Glomerular visceral epithelial cell (primary cell): ENCODE results near the gene SUPV3L1.
A peak's percentile ranks its signal among the peaks of the same experiment; 100 is the strongest.
"Not testable (repeated sequence)": the region's sequence is repeated elsewhere in the genome, so short reads cannot be mapped to it uniquely, and the experiment has no call there.

ENCODE experiments used
- DNase-seq: peaks from one replicate; pipeline ENCODE4 v3.0.0-alpha.2; 2016; ENCODE audit errors: extremely low spot score

SUPV3L1 gene

DNA sequence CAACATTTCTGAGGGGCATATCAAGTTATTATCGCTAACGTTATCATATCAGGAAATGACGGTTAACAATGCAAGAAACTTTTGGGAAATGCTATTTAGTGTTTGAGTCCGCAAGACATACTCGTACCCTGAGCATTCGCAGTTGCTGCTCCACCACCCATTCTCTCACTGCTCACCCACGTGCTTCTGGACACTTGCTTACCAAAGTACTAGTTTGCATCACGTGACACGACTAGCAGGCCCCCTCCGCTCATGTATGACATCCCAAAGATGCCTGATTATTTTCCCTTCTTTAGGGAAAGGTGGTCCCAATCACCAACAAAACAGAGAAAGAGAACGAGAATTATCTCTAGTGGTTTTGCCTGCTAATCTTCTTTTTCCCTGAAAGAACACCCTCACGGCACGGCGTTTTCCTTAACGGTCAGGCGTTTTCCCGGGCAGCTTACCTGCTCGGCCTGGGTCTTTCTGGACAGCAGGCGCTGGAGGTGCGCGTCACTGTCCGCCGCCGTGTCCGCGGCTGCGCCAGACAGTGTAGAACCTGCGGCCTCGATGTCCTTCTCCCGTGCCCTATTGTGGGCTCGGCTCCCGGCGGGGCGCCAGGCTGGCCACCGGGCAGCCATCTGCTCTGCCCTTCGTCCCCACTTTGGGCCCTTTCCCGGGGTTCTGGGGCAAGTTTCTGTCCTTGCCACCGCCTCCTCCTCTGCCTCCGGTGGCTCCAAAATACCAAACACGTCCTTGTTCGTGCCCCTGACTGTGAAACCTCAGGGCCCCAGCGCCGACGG, at the start of gene SUPV3L1:
Gene SUPV3L1 (plus strand): TSS at position 492 of the 782 bp plus-strand sequence. CDS start 58 bp downstream, at position 550.
- DNase-seq: peak; percentile 95

DNA sequence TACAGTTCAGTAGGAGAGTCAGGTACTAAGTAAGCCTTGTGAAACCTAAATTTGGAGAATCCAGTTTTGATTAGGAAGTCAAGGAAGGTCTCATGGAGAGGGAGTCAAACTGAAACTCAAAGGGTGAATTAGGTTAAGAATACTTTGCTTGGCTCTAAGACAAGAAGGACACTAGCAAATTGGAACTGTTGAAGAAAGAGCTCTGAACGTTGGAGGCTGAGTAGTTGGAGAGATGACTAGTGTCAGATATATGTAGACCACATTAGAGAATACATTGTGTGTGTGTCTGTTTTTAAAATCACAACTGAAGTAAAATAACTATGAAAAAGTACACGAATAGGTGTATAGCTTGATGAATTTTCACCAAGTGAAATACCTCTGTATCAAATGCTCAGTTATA, 49.8 kb upstream of the SUPV3L1 start:
- DNase-seq: peak; percentile 8

DNA sequence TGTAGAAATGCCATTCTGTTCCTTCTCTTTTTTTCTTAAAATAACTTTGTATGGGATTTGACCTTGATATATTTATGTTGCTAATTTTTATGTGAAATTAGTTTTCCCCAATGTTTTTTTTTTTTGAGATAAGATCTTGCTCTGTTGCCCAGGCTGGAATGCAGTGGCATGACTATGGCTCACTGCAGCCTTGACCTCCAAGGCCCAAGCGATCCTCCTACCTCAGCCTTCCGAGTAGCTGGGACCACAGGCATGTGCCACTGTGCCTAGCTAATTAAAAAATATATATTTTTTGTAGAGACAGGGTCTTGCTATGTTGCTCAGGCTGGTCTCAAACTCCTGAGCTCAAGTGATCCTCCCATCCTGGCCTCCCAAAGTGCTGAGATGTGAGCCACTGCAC, 40.1 kb upstream of the SUPV3L1 start:
- no peak for DNase-seq

DNA sequence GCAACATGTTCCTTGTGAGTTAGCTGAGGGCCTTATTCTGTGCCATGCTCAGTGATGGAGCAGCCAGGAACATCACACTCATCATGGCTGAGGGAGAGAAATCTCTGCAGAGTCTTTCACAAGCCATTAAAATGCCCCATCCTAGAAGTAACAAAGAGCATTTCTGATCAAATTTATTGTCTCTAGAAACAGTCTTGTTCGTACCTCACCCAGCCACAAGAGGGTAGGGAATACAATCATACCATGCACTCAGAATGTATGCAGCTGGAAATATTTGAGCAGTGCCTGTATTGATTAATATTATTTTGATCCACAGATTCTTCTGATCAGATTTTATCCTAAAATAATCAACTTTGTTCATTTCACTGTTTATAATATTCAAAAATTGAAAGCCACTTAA, 38.7 kb upstream of the SUPV3L1 start:
- no peak for DNase-seq

DNA sequence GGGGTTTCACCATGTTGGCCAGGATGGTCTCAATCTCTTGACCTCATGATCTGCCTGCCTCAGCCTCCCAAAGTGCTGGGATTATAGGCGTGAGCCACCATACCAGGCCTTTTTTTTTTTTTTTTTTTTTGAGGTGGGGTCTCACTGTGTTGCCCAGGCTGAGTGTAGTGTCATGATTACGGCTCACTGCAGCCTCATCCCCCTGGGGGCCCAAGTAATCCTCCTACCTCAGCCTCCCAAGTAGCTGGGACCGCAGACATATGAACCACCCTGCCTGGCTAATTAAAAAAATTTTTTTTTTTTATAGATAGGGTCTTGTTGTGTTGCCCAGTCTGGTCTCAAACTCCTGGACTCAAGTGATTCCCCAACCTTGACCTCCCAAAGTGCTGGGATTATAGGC, 38.0 kb upstream of the SUPV3L1 start:
- DNase-seq: not testable (repeated sequence)

DNA sequence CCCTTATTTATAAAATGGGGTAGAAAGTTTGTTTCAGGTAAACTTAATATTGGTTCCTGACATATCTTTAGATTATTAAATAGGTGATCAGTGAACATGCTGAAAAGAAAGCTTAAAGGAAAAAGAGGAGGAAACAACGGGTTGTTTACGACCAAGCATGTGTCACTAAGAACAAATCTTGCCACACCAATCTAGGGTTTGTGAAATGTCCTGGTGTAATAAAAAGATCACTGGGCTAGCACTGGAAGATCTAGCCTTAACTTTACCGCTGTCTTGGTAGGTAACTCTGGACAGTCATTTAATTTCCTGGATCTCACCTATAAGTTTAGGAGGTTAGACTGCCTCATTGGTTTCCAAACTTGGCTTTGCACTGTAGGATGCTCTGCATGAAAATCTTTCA, 37.1 kb upstream of the SUPV3L1 start:
- DNase-seq: no peak

DNA sequence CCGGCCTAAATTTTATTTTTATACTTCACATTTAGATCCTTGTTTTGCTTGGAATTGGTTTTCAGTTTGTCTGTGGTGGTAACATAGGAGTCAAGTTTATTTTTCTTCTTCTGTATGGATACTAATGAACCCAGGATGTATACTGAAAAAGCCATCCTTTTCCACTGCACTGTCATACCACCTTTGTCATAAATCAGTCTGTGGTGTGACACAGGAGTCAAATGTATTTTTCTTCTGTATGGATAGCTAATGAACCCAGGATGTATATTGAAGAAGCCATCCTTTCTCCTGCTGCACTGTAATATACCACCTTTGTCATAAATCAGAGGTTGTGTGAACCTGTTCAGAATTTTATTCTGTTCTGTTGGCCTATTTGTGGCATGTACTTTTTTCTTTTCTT, 34.7 kb upstream of the SUPV3L1 start:
- no peak for DNase-seq

DNA sequence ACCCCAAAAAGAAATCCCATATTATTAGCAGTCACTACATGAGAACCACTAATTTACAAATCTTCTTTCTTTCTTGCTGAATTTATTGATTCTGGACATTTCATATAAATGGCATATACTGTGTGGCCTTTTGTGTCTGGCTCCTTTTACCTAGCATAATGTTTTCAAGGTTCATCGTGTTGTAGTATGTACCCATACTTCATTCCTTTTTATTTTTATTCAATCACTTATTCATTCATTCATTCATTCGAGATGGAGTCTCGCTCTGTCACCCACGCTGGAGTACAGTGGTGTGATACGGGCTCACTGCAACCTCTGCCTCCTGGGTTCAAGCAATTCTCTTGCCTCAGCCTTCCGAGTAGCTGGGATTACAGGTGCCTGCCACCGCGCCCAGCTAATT, 34.2 kb upstream of the SUPV3L1 start:
- no peak for DNase-seq

DNA sequence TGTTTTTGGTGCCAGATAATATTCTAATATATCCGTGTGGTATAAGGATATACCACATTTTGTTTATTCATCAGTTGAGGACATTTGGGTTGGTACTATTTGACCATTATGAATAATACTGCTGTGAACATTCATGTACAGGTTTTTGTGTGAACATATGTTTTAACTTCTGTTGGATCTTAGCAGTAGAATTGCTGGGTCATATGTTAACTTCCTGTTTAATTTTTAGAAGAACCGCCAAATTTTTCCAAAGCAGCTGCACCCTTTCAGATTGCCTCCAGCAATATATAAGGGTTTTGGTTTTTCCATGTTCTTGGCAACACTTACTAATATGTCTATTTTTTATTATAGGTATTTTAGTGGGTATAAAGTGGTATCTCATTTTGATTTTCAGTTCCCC, 33.3 kb upstream of the SUPV3L1 start:
- no peak for DNase-seq

DNA sequence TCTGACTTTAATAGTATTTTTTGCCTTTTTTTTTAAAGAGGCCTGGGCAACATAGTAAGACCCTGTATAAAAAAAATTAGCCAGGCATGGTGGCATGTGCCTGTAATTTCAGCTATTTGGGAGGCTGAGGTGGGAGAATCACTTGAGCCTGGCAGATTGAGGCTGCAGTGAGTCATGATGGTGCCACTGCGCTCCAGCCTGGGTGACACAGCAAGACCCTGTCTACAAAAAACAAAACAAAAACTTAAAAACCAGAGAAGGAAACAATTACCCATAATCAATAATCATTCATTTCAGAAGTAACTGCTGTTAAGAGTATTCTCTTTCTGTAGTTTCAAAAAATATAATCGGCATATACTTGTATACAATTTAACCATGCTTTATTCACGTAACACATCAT, 28.1 kb upstream of the SUPV3L1 start:
- no peak for DNase-seq

DNA sequence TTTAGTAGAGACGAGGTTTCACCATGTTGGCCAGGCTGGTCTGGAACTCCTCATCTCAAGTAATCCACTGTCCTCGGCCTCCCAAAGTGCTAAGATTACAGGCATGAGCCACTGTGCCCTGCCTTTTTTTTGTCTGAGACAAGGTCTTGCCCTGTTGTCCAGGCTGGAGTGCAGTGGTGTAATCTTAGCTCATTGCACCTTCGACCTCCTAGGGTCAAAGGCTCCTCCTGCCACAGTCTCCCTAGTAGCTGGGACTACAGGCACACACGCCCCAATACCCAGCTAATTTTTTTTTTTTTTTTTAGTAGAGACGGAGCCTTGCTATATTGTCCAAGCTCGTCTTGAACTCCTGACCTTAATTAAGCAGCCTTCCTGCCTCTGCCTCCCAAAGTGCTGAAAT, 26.8 kb upstream of the SUPV3L1 start:
- DNase-seq: no peak

DNA sequence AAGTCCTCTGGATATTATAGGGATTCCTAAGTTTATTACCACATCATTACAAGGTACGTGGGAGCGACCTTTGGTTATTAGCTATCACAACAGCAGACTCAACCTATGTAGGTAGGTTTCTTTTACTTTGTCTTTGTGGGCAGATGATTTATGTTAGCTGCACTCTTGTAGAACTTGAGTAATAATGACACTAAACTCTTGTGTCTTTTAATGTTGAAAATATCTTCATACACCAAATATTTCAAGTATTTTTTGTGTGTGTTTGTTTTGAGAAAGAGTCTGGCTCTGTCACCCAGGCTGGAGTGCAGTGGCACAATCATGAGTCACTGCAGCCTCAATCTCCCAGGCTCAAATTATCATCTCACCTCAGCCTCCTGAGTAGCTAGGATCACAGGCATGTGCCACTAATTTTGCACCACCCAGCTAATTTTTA, 19.2 kb upstream of the SUPV3L1 start:
- DNase-seq: peak; percentile 23

DNA sequence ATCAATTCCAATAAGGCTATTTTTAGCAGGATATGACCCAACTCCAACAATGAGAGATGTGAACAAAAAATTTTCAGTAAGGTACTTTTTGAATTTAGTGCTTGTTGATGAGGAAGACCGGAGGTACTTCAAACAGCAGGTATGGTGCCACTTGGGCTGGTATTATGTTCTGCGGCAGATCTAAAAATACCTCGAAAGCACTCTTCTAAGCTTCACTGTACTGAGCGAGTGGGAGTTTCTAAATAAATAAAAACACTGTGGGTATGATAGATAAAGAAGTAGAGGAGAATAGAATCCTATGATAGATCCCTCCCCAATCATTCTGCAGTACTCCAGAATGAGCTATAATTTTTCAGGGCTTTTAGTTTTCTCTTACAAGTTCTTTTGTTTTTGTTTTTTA, 11.5 kb upstream of the SUPV3L1 start:
- no peak for DNase-seq

DNA sequence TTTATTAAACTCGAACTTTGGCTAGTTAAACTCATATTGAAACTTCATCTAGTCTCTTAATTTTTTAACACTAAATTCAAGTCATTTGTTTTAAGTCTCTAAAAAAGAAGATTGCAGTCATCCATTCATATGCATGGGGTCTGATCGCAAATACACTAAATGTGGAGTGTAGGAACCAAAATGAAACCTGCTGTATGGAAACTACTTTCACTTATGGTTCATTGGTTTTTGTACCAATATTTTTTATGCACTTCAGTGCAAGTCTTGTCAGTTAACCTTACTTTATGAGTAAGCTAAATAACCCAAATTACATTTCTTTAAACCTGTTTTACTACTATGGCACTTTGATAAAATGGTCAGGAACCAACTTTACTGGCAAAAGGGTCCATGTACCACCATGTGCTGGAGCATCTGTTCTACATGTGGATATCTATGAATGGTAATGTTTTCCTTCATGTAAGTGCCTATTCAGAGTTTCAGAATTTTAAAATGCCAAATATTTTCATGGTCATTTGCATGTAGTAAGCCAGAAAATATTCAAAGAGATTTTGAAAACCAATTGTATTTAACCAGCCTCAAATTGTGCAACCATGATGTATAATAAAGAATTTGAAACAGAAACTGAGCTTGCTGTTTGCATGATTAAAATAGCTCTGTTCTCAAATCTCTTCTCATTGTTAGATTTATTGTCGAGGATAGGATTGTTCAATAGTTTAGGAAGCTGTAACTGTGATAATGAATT, 7.6 kb upstream of the SUPV3L1 start:
- DNase-seq: no peak

DNA sequence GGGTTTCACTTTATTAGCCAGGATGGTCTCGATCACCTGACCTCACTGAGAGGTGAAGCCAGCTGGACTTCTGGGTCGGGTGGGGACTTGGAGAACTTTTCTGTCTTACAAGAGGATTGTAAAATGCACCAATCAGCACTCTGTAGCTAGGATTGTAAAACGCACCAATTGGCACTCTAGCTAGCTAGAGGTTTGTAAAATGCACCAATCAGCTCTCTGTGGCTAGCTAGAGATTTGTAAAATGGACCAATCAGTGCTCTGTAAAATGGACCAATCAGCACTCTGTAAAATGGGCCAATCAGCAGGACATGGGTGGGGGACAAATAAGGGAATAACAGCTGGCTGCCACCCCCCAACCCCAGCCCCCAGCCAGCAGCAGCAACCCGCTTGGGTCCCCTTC, 4.7 kb upstream of the SUPV3L1 start:
- DNase-seq: not testable (repeated sequence)

DNA sequence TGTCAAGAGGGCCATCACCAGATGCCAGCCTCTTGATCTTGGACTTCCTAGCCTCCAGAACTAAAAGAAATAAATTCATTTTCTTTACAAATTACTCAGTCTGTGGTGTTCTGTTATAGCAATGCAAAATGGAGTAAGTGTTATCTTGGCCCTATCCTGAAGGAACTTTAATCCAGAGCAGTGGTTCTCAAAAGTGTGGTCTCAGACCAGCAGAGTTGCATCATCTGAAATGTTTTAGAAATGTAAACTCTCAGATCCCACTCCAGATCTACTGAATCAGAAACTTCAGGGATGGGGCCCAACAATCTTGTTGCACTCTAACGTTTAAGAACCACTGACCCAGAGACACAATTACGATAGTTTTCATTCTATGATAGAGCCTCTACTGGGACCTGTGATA, 3.2 kb upstream of the SUPV3L1 start:
- no peak for DNase-seq

DNA sequence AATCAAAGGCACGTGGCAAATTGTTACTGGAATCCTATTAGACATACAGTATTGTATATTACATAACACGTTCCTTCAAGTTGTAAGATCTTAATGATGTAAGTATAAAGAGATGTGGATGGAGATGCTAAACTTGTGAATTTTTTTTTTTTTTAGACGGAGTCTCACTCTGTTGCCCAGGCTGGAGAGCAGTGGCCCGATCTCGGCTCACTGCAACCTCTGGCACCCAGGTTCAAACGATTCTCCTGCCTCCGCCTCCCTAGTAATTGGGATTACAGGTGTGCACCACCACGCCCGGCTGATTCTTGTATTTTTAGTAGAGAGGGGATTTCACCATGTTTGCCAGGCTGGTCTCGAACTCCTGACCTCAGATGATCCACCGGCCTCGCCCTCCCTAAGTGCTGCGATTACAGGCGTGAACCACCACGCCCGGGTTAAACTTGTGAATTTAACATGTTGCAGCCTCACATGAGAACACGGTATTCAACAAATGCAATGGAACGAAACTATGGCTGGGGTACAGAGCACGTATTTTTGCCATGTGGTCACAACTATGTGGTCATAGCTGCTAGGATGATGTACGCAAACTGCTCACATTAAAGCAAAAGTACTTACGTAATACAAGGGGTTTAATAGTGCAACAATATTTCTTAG, 818 bp upstream of the SUPV3L1 start:
- DNase-seq: no peak

DNA sequence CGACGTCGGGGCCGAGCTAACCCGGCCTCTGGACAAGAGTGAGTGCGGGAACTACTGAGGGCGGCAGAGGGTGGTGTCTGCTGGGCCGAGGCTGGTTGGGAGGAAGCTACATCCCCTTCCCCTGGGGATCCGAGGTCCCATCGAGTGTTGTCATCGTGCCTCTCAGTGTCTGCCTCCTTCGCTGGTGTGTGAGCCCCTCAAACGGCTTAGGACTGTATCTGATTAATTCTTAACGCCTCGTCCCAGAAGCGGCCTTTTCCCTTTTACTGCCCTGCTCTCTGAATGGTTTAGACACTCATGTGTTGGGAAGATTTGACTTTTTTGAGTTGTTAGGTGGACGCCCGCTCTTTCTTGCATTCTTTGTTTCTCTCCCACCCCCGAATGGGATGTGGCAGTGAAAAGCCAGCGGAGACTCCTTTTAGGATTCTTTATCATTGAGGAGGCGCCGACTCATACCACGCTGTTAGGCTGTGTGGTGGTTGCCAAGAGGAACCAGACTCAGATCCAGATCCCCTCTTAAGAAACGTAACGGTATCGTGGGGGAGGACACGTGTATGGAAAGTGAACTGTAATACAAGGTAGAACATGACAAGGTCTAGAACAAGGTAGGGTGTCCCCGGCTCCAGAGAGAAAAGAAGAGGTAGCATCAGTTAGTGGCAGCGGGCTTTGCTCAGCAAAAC, 631 bp downstream of the SUPV3L1 start:
- peak; percentile 13 for DNase-seq

DNA sequence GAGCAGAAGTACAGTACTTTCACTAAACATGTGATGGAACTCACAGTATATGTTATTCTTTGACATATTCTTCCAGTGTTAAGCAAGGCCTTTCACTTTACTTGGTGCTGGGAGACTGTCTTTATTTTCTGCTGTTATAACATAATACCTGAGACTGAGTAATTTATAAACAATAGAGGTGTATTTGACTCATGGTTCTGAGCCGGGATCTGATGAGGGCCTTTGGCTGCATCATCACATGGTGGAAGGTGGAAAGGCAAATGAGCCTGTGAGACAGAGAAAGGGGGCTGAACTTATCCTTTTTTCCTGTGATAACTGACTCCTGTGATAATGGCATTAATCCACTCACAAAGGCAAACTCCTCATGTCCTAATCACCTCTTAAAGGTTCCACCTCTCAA, 1.4 kb downstream of the SUPV3L1 start:
- no peak for DNase-seq

DNA sequence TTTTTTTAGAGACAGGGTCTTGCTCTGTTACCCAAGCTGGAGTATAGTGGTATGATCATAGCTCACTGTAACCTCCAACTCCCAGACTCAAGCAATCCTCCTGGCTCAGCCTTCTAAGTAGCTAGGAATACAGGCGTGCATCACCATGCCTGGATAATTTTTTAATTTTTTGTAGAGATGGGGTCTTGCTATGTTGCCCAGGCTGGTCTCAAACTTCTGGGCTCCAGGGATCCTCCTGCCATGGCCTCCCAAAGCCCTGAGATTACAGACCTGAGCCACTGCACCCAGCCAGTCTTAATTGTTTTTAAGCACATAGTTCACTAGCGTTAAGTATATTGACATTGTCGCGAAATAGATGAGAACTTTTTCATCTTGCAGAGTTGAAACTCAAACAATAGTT, 2.0 kb downstream of the SUPV3L1 start:
- no peak for DNase-seq

DNA sequence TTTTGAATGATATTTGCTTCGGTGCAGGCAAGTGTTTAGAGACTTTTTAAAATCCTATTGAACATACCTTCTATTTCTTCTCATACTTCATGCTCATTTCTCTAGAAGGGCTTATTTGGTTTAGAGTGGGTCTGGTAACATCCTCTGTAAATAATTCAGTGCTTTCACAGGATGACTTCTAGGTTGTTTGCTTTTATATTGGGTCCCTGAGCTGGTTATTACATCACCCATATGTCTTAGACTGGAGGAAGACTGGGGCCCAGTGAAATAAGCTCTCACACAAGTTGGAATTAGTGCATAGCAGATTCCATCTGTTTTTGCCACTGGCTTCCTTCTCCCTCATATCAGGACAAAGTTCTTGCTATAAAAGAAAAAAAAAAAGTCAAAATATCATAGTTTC, 6.5 kb downstream of the SUPV3L1 start:
- DNase-seq: no peak

DNA sequence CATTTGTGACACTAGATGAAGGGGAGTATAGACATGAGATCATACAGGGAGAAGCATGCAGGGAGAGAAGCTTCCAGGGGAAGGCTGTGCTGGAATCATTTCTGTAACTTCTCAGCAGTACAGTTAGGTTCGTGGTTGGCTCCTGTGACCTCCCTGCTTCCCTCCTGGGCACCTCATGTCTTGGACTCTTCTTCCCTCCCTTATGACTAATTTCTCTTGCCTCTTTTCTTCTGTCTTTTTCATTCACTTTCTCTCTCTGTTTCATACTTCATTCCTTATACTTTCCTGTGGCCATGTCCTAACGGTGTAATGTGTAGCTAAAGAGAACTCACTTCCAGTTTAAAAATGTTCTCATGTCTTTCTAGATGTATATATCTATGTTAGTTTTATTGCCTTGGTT, 21.0 kb downstream of the SUPV3L1 start:
- no peak for DNase-seq
